HG03378 (cell line): ENCODE measurements around the gene RALGPS2.

Source experiments
- ATAC-seq: cut with Tn5 transposase; IDR thresholded peaks from one replicate; pipeline ENCODE4 v1.9.1; 2021; ENCODE audit warnings: mild to moderate bottlenecking, moderate library complexity; ENCODE audit not compliant: unreplicated experiment

RALGPS2 gene, protein sequence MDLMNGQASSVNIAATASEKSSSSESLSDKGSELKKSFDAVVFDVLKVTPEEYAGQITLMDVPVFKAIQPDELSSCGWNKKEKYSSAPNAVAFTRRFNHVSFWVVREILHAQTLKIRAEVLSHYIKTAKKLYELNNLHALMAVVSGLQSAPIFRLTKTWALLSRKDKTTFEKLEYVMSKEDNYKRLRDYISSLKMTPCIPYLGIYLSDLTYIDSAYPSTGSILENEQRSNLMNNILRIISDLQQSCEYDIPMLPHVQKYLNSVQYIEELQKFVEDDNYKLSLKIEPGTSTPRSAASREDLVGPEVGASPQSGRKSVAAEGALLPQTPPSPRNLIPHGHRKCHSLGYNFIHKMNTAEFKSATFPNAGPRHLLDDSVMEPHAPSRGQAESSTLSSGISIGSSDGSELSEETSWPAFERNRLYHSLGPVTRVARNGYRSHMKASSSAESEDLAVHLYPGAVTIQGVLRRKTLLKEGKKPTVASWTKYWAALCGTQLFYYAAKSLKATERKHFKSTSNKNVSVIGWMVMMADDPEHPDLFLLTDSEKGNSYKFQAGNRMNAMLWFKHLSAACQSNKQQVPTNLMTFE

DNA sequence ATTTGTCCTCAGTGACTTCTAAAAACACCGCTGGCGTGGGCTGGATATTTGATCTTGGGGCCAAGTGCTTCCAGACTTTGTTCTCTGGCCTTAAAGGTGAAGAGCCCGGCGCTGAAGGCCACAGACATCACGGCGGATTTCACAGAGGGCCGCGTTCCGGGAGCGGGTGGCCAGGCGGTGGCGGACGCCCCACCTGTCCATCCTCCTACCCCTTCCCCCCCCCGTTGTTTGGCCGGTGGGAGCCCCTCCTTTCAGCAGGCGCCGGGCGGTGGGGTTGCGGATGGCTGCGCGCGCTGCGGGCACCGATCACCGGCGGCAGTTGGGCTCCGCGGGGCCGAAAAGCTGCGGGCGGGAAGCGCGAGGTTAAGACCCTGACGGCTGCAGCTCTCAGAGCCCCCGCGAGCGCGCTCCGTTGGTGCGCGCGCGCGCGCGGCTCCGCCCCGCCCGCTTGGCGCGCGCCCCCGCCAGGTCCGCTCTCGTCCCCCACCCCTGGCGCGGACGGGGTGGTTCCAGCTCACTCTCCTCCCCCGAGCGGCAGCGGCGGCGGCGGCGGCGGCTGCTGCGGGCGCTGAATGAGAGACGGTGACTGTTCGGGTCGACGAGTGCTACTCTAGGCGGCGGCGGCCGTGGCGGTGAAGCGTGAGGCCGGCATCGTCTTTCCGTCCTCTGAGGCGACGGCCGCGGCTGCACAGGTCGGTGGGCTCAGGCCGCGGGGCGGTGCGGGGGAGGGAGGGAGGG is at the start of gene RALGPS2:
RALGPS2 (plus strand) TSS at position 517 of the 738 bp plus-strand sequence. CDS start 51,521 bp downstream, outside the sequence.
- ATAC-seq, result peak; percentile 38

DNA sequence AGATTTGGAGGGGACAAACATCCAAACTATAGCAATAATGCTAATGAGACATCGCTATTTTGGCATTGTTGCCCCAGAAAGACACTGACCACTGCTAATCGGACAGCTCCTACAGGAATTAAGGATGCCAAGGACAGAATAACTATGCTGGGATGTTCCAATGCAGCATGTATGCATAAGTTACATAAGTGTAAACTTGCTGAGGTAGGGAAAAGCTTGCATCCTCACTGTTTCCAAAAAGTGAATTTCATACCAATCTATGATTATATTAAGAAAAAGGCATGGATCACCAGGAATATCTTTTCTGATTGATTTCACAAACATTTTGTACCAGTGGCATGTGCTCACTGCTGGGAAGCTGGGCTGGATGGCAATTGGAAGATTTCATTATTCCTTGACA is 45.8 kb upstream of the RALGPS2 start:
- no peak for ATAC-seq

DNA sequence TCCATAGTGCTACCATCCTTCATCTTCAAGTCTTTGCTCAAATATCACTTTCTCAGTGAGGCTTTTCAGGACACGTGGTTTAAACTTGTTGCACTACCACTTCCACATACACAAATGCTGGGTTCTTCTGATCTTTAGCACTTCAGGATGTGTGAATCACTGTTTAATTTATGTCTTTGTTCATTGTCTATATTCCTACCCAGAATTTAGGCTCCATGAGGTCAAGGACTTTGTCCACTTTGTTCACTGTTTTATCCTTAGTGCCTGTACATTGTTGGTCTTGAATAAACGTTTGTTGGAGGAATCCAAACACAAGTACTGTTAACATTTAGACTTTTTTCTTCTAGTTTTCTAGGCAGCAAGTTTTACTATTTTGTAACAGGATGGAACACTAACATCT is 42.6 kb upstream of the RALGPS2 start:
- no peak for ATAC-seq

DNA sequence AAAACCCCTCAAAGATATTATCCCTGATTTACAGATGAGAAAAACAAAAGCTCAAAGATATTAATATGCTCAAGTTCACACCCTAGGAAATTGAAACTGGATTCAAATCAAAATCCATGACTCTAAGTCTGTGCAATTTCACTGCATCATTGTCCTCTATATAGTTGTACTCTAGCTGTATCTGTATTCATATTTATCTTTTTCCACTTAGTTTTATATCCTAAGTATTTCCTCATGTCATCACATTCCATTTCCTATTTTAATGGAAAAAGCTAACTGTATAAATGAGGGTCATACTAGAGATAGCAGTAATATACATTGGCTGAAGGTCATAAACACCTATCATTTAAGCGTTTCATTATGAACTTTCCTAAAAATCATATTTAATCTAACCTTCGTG is 42.2 kb upstream of the RALGPS2 start:
- no peak for ATAC-seq

DNA sequence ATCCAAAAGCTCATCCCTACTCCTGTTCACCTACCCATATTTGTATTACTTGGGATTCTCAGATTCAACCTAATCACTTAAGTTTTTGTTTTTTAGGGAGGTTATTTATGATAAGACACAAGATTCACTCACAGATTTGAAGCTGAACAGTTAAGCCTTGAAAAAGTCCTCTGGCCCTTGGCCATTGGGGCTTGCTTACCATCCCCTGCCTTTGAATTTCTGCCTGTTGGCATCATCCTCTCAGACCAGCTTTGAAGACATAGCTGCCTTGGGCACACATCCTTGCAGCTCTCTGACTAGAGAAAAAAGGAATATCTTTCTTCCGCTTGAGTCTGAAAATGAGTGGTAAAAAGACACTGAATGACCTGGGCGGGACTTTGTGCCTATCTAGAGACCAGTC is 41.8 kb upstream of the RALGPS2 start:
- ATAC-seq, result no peak

DNA sequence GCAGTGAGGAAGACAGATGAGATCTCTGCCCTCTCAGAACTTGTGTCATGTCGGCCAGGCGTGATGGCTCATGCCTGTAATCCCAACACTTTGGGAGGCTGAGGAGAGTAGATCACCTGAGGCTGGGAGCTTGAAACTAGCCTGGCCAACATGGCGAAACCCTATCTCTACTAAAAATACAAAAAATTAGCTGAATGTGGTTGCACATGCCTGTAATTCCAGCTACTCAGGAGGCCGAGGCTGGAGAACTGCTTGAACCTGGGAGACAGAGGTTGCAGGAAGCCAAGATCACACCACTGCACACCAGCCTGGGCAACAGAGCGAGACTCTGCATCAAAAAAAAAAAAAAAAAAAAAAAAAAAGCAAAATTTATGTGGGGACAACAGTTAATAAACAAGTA is 40.9 kb upstream of the RALGPS2 start:
- no peak for ATAC-seq

DNA sequence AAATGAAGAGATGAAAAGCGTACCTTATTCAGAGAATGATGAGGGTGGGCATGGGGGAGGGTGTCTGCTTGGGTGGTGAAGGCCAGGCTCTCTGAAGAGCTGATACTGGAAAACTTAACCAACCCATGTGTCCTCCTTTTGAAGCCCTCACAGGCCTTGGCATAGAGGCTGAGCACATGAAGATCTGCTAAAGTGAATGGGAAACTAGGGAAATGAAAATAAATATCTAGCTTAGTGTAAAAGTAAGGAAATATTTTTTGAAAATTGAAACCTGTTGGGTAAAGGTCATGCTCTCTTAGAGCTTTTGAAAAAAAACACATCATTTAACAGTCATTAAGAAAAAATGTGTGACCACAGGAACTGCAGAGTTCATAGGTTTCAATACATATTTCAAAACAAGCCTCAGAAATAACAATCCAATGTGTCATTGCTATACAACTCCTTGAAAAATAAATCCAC is 40.5 kb upstream of the RALGPS2 start:
- peak; percentile 79 for ATAC-seq

DNA sequence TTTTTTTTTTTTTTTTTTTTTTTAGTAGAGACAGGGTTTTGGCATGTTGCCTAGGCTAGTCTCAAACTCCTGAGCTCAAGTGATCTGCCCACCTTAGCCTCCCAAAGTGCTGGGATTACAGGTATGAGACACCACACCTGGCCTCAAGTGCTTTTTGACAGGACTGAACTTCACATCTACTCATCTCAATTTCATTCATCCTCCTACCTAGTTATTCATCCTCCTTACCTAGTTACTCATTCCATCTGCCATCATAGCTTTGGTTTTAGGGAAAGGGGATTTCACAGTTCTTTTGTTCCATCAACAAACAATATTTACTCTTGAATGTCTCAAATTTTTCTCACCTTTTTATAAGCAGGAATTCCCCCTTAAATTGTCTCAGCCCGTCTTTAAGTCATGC is 38.6 kb upstream of the RALGPS2 start:
- ATAC-seq, result no peak

DNA sequence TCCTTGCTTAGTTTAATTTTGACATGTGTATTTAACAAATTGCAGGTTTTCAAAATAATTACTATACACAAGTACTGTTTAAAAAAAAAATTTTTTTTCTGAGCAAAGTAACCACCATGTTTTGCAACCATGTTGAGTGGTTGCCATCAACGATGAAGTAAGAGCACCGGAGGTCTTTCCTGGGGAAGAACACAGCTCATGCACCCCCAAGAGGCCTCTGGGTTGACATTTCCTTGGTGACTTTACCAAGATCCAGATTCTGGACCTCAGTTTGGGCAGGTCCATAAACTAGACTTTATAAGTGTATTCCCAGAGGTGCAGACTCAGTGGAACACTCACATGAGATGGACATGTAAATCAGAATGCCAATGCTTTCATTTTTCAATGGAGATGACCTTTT is 36.8 kb upstream of the RALGPS2 start:
- ATAC-seq, result no peak

DNA sequence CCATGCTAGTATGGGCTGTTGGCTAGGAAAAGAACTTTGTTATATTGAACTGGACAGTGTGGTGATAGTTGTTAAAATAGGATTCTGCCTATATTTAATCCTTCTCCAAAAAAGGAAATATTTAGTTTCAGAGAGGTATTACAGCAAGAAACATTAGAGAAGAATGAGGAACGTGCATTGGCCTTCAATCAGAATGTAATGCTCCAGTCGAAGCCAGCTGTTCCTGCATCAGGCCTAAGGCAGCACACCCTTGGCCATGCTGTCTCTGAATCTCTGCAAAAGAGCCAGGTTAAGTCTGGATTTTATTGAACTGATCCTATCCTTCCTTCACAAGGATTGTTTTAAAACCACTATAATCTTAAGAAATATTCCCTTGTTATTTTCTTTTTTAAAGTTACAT is 35.3 kb upstream of the RALGPS2 start:
- no peak for ATAC-seq

DNA sequence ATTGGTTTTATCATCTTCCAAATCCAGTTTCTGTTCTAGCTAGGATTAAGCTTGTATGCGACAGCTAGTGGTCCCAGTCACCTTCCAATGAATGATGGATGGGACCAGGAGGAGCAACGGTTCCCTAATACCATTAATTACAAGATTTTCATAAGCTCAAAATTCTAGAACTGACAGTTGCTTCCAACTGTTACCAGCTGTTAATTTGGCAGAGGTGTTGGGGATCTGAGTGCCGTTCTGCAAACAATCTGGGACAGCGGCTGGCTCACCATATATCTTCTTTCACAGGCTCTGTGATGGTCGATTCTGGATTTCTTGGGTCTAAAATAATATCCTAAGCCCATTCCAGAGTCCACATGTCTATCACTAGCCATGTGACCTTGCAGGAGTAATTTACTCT is 34.5 kb upstream of the RALGPS2 start:
- ATAC-seq, result no peak

DNA sequence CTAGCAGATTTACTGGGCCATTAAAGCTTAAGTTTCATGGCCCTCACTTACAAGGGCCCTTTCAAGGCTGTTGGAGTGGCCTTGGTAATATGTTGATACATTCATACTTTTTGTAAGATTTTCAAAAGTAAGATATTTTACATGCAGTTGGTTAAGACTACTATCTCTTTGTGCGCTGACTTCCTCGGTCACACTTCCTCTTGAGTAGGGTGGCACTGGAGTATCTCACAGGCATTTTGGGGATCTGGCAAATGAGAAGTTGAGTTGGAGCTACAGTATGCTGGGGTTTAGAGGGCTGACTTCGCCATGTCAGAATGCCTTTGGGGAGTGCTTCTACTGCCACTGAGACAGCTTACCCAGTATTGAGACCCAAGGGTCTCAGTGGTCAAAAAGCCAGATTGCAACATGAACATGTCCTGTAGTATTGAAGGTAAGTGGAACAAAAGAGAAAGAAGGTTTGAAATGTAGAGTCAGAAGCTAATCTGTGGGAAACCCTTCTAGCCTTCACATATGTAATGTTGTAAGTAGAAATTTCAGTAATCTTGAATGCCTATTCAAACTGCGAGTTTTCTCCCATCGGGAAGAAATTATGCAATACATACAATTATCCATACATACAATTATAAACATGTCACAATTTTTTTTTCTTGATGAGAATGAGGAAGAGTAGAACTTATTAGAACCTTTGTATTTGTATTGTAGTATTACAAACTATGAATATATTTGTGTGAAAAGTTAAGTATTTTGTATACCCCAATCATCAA is 32.3 kb upstream of the RALGPS2 start:
- no peak for ATAC-seq

DNA sequence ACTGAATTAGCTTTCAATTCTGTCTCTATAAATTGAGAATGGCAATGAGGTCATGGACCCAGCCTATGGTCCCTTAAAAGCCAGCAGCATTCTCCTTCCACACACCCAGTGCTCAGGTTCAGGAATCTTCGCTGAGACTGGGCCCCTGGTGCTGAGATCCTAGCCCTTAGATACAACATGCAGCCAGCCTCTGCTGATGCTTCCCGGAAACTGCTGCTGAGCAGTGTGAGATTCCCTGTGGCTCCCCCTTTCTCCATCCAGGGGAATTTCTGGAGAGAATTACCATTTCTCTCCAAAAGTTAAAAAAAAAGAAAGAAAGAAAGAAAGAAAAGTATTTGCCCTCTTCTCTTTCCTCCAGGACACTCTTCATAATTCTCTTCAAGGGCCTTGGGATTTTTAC is 31.7 kb upstream of the RALGPS2 start:
- no peak for ATAC-seq

DNA sequence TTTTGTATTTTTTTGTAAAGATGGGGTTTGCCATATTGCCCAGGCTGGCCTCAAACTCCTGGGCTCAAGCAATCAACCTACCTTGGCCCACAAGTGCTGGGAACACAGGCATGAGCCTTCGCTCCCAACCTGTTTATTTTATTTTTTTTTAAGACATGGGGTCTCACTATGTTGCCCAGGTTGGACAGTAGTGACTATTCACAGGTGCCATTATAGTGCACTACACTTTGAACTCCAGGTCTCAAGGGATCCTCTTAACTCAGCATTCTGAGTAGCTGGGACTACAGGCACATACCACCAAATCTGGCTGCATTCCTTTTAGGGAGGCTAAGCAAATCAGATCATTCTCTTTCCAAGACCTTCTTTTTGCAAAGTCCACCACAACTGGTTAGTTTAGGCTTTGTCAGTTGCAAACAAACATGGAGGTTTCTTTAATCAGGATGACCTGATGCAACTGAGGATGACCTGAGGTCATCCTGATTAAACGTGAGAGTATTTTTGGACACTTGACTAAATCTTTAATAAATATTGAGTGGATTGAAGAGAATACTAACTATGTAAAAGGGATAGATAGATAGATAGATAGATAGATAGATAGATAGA is 30.0 kb upstream of the RALGPS2 start:
- ATAC-seq, result no peak

DNA sequence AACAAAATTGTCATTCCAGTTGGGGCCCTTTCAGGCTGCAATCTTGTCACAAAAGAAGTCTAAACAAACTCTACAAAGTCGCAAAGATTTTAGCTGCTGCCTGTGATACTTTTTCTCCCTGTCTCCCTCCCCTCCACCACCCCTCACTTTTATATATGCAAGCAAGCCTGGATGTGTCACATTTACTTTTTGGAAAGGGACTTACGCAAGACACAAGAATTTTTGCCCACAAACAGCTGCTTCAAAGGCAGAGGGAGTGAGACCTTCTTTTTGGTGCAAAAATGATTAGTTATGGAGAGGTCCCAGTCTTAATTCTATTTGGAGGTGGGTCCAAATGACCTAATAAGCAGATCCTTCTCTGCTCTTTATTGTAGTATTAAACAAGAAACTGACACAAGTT is 22.9 kb upstream of the RALGPS2 start:
- no peak for ATAC-seq

DNA sequence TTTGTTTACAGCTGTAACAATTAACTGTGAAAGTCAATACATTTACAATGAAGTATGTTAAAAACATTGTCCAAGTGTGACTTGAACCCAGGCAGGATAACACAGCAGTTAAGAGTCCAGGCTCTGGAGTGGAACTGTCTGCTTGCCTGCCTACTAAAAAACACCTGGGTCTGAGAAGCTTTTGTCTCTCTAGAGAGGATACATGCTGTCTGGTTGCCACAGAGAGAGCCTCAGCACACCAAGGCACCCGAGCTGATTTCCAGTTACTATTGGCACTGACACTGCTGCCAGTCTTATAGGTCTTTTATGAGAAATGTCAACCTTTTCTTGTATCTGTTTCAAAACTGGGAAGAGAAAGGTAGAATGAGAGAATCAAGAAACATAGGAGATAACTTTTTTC is 20.2 kb upstream of the RALGPS2 start:
- no peak for ATAC-seq

DNA sequence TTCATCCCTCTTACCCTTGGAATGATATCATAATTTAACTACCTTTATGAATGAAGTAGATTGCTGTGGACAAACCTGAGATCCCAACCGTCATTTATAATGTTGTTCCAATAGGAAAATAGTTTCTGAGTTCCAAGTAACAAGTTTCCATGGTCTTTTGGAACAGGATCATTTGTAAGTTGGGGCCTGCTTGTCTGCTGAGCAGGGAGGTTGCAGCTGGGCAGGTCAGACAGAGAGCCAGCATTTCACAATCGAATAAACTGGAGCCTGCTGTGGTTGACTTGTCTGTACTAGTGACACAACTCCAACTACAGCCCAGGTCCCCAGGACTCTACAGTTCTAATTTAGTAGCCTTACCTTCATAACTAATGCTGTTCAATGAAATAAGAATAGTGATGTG is 18.6 kb upstream of the RALGPS2 start:
- ATAC-seq, result no peak

DNA sequence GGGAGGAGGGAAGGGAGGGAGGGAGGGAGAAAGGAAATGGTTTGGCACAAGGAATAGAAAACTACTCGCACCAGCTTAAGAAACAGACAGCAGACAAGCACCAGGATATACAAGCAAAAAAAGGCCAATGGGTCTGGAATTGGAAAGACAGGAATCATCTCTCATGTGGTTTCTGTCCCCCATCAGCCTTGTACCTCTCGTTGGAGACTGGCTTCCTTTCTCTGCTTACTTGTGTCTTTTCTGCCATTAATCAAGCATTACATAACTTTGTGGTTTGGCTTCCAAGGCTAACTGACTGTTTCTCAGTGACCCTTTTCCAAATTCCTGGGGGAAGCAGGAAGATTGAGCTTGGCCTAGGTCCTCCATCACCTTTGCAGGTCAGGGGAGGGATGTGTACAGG is 11.8 kb upstream of the RALGPS2 start:
- ATAC-seq, result no peak

DNA sequence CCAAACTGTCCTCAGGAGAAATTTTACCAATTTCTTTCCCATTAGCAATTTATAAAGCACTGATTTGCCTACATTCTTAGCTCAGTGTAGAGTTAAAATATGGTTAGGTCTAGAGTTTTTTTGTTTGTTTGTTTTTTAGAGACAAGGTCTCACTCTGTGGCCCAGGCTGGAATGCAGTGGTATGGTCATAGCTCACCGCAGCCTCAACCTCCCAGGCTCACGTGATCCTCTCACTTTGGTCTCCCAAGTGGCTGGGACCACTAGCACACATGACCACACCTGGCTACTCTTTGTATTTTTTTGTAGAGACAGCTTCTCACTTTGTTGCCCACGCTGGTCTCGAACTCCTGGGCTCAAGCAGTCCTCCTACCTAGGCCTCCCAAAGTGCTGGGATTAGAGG is 10.6 kb upstream of the RALGPS2 start:
- ATAC-seq, result no peak

DNA sequence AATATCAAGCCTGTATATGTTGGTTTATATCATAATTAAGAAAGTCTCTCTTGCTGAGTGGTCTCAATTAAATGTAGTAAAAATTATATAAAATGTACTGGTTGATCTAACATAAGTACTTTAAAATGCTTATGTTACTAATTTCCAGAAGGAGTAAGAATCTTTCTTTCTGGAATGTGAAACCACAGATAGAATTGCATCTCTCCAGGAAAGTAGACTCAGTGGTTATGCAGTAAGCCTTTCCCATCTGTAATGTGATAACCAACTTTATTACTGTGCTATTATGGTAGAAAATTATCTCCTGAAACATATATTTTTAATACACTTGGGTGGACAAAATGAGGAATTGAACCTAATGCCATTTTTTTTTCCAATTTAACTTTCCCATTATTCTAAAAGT is 8.9 kb upstream of the RALGPS2 start:
- ATAC-seq, result no peak

DNA sequence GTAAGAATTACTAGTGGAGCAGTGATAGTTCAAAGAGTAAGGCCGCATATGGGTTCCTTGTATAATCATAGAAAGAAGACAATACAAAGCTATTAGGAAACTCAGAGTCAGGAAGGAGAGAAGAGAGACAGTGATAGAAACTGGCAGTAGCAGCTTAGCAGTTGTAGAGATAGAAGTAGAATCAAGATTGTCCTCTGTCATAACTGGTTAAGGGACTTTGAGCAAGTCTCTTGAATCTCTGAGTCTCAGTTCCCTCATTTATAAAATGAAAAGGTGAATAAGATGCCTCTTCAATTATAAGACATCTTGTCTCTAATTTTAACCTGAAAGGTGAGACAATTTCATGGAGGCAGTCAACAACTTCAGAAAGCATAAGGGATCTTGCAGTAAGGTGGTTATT is 6.5 kb upstream of the RALGPS2 start:
- ATAC-seq, result no peak
